ENCODE measurements around the gene NTN1. TPM values are rescaled to one million over a fixed set of nuclear protein-coding genes. Genes with fewer than 3 reads are reported as not detected.
A peak's percentile ranks its signal among the peaks of the same experiment; 100 is the strongest.

The NTN1 gene
- total RNA-seq, 1 donor from 2014 or later, result 7.8 TPM

- Histone ChIP-seq H3K4me3 (peak overlapping the region; percentile 45), H3K27ac (no peak overlapping the region), H3K9me3 (no peaks in the 10 kb centered on the region), H3K36me3 (no peaks in the 10 kb centered on the region), H3K27me3 (ENCODE audit: low read depth) (peaks cover 76% of the 10 kb centered on the region), H3K4me1 (peaks cover 17% of the 10 kb centered on the region)
- TF ChIP-seq CTCF (IDR thresholded peaks at IDR 0.05), result no peak
- intact Hi-C loops (cut with DNase I), result no loop called here
- DNase-seq (no peak), ATAC-seq (no peak)
Measured at GRCh38 chr17:9003355-9004131, 17.8 kb upstream of the NTN1 start.

- H3K4me1 ChIP-seq, result peaks cover 17% of the 10 kb centered on the region
- H3K4me3 ChIP-seq, result peak overlapping the region; percentile 23
- H3K27ac ChIP-seq, result no peak overlapping the region
- intact Hi-C loops (cut with DNase I), result no loop called here
- H3K27me3 ChIP-seq (ENCODE audit: low read depth), result peaks cover 84% of the 10 kb centered on the region
- H3K9me3 ChIP-seq, result no peaks in the 10 kb centered on the region
- DNase-seq (no peak), ATAC-seq (peak in 1 of 2 donors; percentile 32)
- TF ChIP-seq CTCF (IDR thresholded peaks at IDR 0.05), result no peak
- H3K36me3 ChIP-seq, result no peaks in the 10 kb centered on the region
Measured at GRCh38 chr17:9004132-9004960, 17.0 kb upstream of the NTN1 start.

GRCh38 chr17:9004961-9005285 lies 16.4 kb upstream of the NTN1 start:
- no peak overlapping the region for H3K27ac ChIP-seq
- no peaks in the 10 kb centered on the region for H3K9me3 ChIP-seq
- no peak for TF ChIP-seq CTCF (IDR thresholded peaks at IDR 0.05)
- intact Hi-C loops (cut with DNase I), result no loop called here
- no peak for ATAC-seq
- DNase-seq, result no peak
- H3K4me1 ChIP-seq, result peaks cover 17% of the 10 kb centered on the region
- H3K27me3 ChIP-seq (ENCODE audit: low read depth), result peaks cover 78% of the 10 kb centered on the region
- H3K4me3 ChIP-seq, result no peak overlapping the region
- H3K36me3 ChIP-seq, result no peaks in the 10 kb centered on the region

GRCh38 chr17:9006175-9006767 lies 15.0 kb upstream of the NTN1 start:
- no peak for TF ChIP-seq CTCF (IDR thresholded peaks at IDR 0.05)
- ATAC-seq (no peak), DNase-seq (no peak)
- H3K4me1 ChIP-seq, result peaks cover 17% of the 10 kb centered on the region
- no peaks in the 10 kb centered on the region for H3K36me3 ChIP-seq
- intact Hi-C loops (cut with DNase I), result no loop called here
- no peaks in the 10 kb centered on the region for H3K9me3 ChIP-seq
- no peak overlapping the region for H3K4me3 ChIP-seq
- no peak overlapping the region for H3K27ac ChIP-seq
- H3K27me3 ChIP-seq (ENCODE audit: low read depth), result peaks cover 73% of the 10 kb centered on the region

- Histone ChIP-seq H3K9me3 (no peaks in the 10 kb centered on the region), H3K27me3 (ENCODE audit: low read depth) (peaks cover 68% of the 10 kb centered on the region), H3K4me3 (no peak overlapping the region), H3K27ac (no peak overlapping the region), H3K36me3 (no peaks in the 10 kb centered on the region), H3K4me1 (peaks cover 17% of the 10 kb centered on the region)
- no peak for DNase-seq
- no peak for ATAC-seq
- intact Hi-C loops (cut with DNase I), result no loop called here
- TF ChIP-seq CTCF (IDR thresholded peaks at IDR 0.05), result no peak
Measured at GRCh38 chr17:9007052-9007714, 14.1 kb upstream of the NTN1 start.

Measured in lower lobe of right lung (tissue), 2 donors.